NCI-H748 (cell line): ENCODE measurements around the gene RAPGEF6.
"Not testable (repeated sequence)": the region's sequence is repeated elsewhere in the genome, so short reads cannot be mapped to it uniquely, and the experiment has no call there.

Source experiments
- DNase-seq: peaks from one replicate; lab custom pipeline; 2025; ENCODE audit not compliant: unreplicated experiment; lab: John Stamatoyannopoulos, UW

RAPGEF6 gene

GRCh38 chr5:131389096-131389868 lies 245.7 kb downstream of the RAPGEF6 start:
- no peak for DNase-seq

DNA sequence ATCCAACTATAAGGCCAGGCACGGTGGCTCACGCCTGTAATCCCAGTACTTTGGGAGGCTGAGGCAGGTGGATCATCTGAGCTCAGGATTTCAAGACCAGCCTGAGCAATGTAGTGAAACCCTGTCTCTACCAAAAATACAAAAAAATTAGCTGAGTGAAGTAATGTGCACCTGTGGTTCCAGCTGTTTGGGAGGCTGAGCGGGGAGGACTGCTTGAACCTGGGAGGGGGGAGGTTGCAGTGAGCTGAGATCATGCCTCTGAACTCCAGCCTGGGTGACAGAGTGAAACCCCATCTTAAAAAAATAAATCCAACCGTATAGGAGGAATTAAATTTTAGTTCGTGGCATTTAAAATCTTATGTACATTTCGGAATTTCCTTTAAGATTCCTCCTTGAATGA lies 247.8 kb downstream of the RAPGEF6 start:
- DNase-seq = no peak

GRCh38 chr5:131386779-131387178 lies 248.2 kb downstream of the RAPGEF6 start:
- peak; percentile 76 for DNase-seq

- DNase-seq = no peak
Measured at GRCh38 chr5:131386124-131386523, 248.9 kb downstream of the RAPGEF6 start.

DNA sequence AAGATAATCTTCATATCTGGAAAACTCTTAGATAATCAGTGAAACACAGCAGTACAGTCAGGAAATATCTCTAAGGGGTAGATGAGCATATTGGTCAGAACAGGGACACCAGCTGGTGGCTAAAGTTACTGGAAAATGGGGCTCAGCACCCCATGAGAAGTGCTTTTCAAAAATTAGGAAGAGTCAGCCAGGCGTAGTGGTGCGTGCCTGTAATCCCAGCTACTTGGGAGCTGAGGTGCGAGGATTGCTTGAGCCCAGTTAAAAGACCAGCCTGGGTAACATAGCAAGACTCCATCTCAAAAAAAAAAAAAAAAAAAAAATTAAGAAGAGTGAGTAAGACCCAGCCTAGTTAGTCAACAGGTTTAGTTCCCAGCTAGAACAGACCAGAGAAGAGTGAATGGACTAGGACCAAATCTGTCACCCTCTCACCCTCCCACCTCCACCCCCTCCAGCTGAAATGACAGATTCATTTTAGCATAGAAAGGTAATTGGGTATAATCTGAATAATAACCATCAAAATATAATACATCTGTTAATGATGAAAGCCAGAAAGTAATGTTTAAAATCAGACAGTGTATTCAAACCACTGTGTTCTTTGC lies 250.3 kb downstream of the RAPGEF6 start:
- DNase-seq = no peak

DNA sequence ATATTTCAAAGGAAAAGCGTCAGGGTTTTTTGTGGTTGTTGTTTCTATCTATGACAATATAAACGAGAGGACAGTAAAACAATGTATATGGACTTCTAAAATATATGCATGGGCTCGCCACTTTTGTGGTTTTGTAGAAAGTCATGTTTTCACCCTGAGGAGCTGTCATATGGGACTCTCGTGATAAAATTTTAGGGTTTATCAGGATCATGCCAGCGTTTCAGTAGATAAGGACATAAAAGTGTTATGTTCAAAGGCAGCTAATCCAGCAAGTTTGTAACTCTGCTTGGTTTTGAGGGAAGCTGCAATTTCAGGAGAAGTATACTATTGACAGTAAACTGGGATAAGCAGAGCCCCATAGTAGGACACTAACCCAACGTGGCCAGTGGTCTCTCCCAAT lies 250.9 kb downstream of the RAPGEF6 start:
- DNase-seq = no peak

GRCh38 chr5:131382407-131383395 lies 252.3 kb downstream of the RAPGEF6 start:
- DNase-seq = peak; percentile 44

GRCh38 chr5:131381777-131382176 lies 253.3 kb downstream of the RAPGEF6 start:
- no peak for DNase-seq

DNA sequence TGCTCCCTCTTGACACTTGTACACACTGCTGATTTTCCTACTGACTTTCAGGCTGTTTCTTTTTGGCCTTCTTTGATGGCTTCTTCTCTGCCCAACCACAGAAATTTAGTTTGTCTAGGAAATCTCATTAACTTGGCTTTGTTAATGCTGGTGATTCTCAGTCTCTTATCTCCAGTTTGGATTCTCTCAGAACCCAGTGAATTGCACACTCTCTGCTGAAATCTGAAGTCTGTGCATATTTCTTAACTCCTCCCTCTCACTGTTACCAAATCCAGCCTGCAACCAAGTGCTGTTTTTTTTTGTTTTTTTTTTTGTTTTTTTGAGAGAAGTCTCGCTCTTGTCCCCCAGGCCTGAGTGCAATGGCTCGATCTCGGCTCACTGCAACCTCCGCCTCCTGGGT lies 254.0 kb downstream of the RAPGEF6 start:
- no peak for DNase-seq

GRCh38 chr5:131380238-131380637 lies 254.8 kb downstream of the RAPGEF6 start:
- DNase-seq = not testable (repeated sequence)

DNA sequence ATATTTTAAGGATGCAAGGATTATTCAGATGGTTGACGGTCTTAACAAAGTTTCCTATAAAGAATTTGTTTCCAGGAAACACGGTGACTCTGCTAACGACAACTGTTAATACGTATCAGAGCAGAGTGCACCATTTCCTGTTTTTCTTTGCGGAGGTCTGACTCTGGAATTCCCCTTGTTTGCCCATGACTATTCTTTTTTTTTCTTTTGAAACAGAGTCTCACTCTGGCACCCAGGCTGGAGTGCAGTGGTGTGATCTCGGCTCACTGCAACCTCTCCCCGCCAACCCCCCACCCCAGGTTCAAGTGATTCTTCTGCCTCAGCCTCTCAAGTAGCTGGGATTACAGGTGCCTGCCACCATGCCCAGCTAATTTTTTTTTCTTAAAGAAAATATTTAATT lies 255.3 kb downstream of the RAPGEF6 start:
- no peak for DNase-seq

DNA sequence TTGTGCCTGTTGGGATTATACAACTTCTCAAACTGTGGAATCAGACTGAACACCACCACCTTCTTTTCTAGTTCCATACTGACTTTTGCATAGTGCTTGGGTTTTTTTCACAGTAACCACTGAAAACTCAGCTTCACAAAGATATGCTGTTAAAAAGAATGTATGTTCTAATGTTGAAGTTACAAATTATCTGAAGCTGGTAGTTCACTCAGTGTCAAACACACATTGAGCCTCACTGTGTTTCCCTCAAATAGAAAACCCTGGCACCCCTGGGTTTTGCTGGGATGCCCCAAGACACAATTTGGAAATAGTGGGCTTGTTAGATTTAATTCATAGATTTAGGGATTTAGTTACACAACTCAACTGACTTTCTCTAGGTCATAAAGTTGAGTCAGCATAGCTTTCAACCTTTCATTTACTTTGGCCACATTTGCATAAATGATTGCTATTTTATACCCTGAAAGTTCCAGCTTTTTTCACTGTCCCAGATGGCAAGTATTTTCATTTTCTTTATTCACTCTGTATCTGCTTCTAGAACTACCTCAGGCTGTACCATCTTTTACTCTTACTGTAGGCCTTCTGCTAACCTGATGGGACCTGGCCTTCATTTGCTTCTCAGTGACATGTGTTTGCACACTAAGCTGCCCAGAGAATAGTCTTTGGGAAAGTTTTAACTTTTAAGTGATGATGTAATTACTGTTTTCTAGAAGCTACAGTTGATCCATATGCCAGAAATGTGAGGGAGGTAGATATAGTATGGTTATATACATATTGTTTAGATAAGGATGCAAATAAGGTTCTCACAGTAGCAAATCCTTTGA lies 256.1 kb downstream of the RAPGEF6 start:
- no peak for DNase-seq

GRCh38 chr5:131377785-131378325 lies 257.2 kb downstream of the RAPGEF6 start:
- no peak for DNase-seq

DNA sequence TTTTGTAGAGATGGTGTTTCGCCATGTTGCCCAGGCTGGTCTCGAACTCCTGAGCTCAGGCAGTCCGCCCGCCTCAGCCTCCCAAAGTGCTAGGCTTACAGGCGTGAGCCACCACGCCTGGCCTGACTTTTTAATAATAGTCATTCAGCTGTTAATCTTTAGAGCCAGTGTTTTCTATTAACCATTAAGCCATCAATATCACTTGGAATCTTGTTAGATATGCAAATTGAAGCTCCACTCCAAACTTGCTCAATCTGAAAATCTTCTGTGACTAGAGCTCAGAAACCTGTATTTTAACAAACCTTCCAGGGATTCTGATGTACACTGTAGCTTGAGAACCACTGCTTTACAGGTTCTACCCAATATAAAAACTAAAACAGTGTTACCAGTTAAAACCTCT lies 257.7 kb downstream of the RAPGEF6 start:
- no peak for DNase-seq

- DNase-seq = no peak
Measured at GRCh38 chr5:131375351-131375750, 259.7 kb downstream of the RAPGEF6 start.
